ENCODE results near the gene UBE2L6. TPM values are rescaled to one million over a fixed set of nuclear protein-coding genes. Genes with fewer than 3 reads are reported as not detected.

UBE2L6 gene
- total RNA-seq, 1 donor from 2014 or later: 19.4 TPM

DNA sequence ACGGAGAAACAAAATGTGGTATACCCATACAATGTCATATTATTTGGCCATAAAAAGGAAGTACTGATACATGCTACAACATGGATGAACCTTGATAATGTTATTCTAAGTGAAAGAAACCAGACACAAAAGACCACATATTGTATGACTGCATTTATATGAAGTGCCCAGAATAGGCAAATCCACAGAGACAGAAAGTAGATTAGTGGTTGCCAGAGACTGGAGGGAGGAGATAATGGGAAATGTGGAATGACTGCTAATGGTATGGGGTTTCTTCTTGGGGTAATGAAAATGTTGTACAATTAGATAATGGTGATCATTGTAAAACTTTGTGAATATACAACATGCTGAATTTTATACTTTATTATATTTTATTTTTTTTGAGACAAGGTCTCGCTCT, 46.4 kb downstream of the UBE2L6 start:
- TF ChIP-seq, protein P1, sequence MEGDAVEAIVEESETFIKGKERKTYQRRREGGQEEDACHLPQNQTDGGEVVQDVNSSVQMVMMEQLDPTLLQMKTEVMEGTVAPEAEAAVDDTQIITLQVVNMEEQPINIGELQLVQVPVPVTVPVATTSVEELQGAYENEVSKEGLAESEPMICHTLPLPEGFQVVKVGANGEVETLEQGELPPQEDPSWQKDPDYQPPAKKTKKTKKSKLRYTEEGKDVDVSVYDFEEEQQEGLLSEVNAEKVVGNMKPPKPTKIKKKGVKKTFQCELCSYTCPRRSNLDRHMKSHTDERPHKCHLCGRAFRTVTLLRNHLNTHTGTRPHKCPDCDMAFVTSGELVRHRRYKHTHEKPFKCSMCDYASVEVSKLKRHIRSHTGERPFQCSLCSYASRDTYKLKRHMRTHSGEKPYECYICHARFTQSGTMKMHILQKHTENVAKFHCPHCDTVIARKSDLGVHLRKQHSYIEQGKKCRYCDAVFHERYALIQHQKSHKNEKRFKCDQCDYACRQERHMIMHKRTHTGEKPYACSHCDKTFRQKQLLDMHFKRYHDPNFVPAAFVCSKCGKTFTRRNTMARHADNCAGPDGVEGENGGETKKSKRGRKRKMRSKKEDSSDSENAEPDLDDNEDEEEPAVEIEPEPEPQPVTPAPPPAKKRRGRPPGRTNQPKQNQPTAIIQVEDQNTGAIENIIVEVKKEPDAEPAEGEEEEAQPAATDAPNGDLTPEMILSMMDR (conservative IDR thresholded peaks at IDR 0.05; ENCODE audit: low read depth, low read length): no peak
- no peak for DNase-seq (ENCODE audit: low read depth)
- no peak overlapping the region for H3K4me3 ChIP-seq (ENCODE audit: low read depth, low read length)

DNA sequence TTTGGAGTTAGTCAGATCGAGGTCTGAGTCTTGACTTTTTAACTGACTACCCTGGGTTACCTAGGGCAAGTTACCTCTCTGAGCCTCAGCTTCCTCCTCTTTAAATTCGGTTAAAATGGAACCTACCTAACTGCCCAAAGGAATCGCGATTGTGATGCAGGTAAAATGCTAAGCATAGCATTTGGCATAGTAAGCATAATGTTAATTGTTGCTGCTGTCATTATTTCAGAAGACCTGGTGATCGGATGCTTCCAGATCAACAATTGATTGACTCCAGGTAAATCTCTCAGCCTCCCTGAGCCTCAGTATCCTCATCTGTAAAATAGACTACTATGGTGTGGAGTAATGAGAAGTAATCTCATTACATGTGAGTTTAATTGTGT, 51.4 kb downstream of the UBE2L6 start:
- H3K4me3 ChIP-seq (ENCODE audit: low read depth, low read length): peak overlapping the region; percentile 76
- no peak for DNase-seq (ENCODE audit: low read depth)
- TF ChIP-seq, protein P1 (conservative IDR thresholded peaks at IDR 0.05; ENCODE audit: low read depth, low read length): no peak

DNA sequence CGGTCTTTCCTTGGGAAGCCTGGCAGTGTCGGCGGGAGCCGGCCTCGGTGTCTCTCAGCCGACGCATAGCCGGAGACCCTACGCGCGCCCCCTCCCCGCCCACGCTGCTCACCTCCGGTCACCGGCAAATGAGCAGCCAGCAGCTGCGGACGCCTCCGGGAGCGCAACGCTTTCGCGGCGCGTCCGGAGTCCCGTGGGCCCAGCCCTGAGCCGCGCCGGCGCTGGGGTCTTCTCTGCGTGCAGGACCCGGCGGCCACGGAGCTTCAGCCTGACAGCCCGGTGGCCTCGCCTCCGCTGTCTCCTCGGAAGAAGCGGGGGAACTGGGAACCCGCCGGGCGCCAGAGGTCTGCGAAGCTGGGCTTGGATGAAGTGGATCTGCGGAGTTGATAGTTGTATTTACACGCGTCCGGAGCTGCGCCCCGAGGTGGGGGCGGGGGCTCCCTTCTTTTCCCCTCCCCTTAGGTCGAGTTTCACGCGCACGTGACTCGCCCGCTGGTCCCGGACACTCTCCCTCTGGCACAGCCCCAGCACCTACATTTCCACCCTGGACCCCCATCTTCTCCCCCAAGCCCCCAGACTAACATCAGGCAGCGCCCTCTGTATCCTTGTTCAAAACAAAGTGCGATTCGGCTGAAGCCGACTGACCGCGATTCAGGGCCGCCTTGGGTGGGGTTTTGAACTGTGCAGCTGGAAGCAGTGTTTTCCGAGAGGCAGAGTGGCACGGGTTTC, 52.0 kb downstream of the UBE2L6 start, which contains the start of gene SLC43A1:
Gene SLC43A1, minus strand, starts transcription at position 371 of the 729 bp plus-strand sequence. CDS start 1,591 bp downstream, outside the sequence.
- peak within 1 kb of the TSS; percentile 76 for H3K4me3 ChIP-seq (ENCODE audit: low read depth, low read length)
- DNase-seq (ENCODE audit: low read depth): no peak
- TF ChIP-seq, protein P1 (conservative IDR thresholded peaks at IDR 0.05; ENCODE audit: low read depth, low read length): peak; percentile 10

DNA sequence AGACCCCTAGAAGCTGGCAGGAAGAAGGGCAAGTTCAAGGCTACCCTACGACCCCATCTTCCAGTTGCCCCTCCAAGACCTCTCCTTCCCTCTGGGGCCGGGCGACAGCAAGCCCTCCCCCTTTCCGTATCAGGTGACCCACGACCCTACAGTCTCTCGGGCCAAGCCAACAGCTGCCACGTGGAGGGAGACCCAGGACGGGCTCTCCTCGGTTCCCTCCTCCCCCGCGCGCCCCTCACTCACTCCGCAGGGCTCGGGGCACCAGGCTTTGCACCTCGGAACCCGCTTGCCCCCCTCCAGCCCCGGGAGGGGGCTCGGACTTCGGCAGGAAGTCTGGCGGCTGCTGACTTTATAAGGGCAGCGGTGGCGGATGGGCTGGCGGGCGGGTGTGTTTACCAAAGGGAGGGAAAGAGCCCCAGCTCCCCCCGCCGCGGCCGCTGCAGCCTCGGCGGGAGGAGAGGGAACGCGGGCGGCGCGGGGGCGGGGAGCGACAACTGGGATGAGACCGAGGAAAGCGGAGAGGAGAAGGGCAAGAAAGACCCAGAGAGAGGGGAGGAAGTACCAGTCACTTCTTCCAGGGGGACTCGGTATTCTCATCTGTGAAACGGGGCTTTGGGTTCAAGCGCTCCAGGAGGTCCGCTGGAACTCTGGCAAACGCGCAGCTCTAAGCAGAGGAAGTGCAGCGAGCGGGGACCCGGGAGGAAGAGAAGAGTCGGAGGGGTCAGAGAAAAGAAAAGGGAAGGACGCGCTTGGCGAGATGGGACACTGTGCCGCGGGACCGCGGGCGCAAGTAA, 52.7 kb downstream of the UBE2L6 start:
- TF ChIP-seq, protein P1 (conservative IDR thresholded peaks at IDR 0.05; ENCODE audit: low read depth, low read length): no peak
- peak overlapping the region; percentile 76 for H3K4me3 ChIP-seq (ENCODE audit: low read depth, low read length)
- DNase-seq (ENCODE audit: low read depth): no peak

DNA sequence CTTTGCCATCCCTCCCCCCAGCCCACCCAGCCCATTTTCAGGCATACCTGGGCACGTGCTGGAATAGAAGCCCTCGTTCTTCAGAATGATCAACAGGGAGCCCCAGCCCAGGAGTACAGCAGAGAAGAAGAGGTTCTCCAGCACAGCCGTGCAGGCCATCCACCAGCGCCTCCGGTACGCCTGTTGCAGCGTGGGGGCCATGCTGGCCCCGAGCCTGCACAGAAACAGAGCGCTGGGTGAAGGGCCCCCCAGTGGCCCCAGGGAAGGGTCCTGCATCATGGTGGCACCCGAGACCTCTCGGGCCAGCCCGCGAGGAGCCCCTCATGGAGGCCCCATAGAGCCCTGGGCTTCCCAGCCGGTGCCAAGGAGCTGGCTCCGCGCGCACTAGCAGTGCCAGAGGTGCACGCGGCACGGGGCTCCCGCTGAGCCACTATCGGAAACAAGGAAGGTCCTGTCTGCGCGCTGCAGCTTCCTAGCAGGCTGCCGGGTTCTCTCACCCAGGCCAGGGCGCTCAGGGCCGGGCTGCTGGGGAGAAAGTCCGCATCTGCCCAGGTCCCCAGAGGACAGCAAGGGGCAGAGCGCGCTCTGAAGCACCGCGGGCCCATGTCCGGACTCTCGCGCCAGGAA, 53.4 kb downstream of the UBE2L6 start:
- H3K4me3 ChIP-seq (ENCODE audit: low read depth, low read length): peak overlapping the region; percentile 76
- TF ChIP-seq, protein P1 (conservative IDR thresholded peaks at IDR 0.05; ENCODE audit: low read depth, low read length): no peak
- DNase-seq (ENCODE audit: low read depth): no peak

DNA sequence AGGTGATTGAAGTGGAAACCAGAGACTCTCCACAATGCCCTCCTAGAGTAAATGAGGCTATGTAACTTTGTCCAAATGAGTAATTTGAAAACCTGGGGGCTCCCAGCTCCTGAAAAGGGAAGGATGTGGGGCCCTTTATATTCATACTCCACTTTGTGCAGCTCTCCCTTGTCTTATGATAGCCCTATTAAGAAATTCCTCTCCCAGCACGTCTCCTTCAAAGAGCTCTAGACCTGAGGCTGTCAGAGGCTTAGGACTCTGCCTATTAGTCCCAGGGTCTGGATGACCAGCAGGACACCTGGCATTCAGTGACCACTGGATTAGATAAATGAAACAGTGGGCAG, 54.0 kb downstream of the UBE2L6 start:
- no peak overlapping the region for H3K4me3 ChIP-seq (ENCODE audit: low read depth, low read length)
- TF ChIP-seq, protein P1 (conservative IDR thresholded peaks at IDR 0.05; ENCODE audit: low read depth, low read length): no peak
- no peak for DNase-seq (ENCODE audit: low read depth)
